ENCODE results near the gene ABI1.

The ABI1 gene

DNA sequence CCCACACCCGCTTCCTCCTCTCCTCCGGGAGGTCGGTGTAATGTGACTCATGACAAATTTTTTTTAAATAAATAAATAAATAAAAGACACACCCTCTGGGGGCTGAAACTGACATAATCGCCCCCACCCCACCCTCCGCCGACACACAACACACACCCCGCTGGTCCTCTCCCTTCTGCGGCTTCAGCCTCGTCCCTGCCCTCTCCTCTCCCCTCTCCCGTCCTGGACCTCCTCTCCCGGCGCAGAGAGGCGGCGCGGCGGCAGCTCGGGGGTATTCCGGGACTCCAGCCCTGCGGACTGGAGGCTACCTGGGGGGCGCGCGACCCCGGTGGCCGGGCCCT, 686 bp downstream of the ABI1 start:
- peak; percentile 67 for DNase-seq (ENCODE audit: low read depth)

DNA sequence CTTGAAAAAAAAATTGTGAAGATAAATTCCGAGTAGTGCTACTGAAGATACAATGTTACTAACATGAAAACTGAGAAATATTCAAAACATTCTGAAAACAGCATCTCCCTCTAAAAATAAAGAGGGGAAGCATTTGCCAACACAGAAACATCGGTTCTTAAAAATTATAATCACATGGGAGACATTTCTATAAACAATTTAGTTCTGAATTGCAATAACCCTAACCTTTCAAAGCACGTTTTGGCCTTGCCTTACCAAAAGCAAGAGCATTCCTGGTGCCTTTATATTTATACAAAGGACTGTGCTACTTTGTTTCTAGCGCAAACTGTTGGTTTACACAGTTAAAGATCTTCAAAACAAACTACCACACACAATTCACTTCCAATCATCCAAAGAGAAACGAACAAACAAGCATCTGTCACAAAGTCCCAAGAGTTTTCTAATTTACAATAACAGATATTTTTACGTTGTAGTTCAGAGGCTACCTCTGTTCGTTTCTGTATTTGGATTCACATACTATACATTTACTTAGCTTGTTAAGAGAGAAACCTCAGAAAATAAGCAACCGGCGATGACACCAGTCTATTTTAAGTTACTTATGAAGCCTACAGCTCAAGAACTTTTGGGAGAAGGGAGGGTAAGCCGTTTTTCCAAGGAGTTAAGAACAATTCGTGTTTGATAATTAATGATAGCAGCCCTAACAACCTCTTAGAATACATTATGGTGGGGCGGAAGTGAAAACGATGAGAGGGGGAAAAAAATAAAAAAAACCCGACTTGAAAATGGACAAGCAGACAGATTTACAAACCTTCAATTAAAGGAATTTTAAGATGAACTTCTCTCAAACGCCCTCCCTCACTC, 1.3 kb downstream of the ABI1 start:
- TF ChIP-seq, protein P1, sequence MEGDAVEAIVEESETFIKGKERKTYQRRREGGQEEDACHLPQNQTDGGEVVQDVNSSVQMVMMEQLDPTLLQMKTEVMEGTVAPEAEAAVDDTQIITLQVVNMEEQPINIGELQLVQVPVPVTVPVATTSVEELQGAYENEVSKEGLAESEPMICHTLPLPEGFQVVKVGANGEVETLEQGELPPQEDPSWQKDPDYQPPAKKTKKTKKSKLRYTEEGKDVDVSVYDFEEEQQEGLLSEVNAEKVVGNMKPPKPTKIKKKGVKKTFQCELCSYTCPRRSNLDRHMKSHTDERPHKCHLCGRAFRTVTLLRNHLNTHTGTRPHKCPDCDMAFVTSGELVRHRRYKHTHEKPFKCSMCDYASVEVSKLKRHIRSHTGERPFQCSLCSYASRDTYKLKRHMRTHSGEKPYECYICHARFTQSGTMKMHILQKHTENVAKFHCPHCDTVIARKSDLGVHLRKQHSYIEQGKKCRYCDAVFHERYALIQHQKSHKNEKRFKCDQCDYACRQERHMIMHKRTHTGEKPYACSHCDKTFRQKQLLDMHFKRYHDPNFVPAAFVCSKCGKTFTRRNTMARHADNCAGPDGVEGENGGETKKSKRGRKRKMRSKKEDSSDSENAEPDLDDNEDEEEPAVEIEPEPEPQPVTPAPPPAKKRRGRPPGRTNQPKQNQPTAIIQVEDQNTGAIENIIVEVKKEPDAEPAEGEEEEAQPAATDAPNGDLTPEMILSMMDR (IDR thresholded peaks at IDR 0.05; ENCODE audit: insufficient read depth, low read depth, low read length, missing control alignments): no peak
- H3K4me3 ChIP-seq (ENCODE audit: low read depth, low read length): peak overlapping the region; percentile 95
- no peak for DNase-seq (ENCODE audit: low read depth)

More for the DNA sequence above, 686 bp downstream of the ABI1 start:
- TF ChIP-seq, protein P1 (IDR thresholded peaks at IDR 0.05; ENCODE audit: insufficient read depth, low read depth, low read length, missing control alignments): no peak
- peak overlapping the region; percentile 95 for H3K4me3 ChIP-seq (ENCODE audit: low read depth, low read length)

DNA sequence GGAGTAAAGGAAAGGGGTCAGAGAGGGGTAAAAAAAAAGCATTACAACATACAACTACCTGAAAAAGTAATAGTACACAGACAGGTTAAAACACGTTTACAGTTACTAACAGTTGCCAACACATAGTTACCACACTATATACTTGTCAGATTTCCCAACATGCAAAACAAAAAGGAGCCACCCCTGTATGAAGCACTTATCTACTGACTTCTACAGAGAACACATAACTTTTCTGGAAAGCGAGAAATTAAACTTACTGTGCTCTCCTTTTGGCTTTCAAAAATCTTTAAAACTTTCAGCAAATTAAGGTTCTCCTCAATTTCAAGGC, 2.1 kb downstream of the ABI1 start:
- H3K4me3 ChIP-seq (ENCODE audit: low read depth, low read length): peak overlapping the region; percentile 95
- TF ChIP-seq, protein P1 (IDR thresholded peaks at IDR 0.05; ENCODE audit: insufficient read depth, low read depth, low read length, missing control alignments): no peak
- DNase-seq (ENCODE audit: low read depth): peak; percentile 25

DNA sequence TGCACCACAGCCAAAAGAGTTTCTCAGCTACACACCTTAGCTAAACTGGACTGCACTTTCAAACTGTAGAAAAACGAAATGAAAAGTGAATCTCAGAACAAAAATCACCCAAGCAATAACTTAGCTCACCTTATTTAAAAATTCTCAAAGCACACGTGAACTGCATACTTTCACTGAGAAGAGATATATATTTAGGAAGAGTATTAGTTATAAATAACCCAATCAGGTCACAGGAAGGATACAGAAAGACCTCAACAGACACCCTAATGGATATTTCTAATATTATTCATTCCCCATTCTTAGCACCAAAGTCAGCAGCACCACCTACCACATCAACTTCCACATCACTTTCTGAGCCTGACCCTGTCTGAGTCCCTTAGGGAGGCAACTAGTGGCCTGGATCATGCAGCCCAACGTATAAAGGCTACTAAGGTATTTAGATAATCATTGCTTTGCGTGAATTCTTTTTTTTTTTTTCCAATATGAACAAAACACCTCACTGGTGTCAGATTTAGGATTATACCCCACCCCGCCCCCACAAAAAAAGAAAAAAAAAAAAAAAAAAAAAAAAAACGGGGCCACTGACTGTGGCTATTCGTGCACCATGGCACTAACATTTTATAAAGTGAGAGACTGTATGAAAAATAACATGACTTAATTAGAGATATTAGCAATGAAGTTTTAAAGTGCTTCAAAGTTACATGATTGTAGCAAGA, 2.6 kb downstream of the ABI1 start:
- DNase-seq (ENCODE audit: low read depth): peak; percentile 74
- peak overlapping the region; percentile 95 for H3K4me3 ChIP-seq (ENCODE audit: low read depth, low read length)
- TF ChIP-seq, protein P1 (IDR thresholded peaks at IDR 0.05; ENCODE audit: insufficient read depth, low read depth, low read length, missing control alignments): no peak

DNA sequence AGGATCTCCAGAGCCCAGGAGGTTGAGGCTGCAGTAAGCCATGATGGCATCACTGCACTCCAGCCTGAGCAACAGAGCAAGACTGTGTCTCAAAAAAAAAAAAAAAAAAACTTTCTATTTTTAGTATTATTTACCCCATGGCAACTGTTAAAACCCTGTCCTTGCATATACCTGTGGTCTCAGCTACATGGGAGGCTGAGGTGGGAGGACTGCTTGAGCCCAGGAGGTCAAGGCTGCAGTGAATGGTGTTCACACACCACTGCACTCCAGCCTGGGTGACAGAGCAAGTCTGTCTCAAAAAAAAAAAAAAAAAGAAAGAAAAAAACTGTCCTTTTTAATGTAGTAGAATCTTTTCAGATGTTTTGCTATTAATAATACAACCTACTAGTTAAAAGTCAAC, 3.2 kb downstream of the ABI1 start:
- H3K4me3 ChIP-seq (ENCODE audit: low read depth, low read length): peak overlapping the region; percentile 95
- DNase-seq (ENCODE audit: low read depth): peak; percentile 31

DNA sequence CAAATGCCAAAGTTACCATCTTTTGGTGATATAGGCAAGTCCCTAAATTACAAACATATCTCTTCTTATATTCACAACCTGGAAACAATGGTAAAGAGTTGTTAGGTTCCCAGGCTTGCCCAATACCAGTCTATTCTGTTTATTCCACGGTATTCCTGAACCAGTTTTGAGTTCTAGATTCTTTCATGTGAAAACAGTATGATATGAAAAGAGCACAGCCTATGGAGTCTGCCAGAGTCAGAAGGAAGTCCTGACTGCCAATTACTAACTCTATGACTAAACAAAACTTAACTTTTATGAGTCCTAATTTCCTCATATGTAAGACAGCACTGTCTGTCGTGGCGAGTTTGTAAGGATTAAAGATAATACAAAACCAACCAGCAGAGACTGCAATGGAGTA, 5.6 kb downstream of the ABI1 start:
- TF ChIP-seq, protein P1 (IDR thresholded peaks at IDR 0.05; ENCODE audit: insufficient read depth, low read depth, low read length, missing control alignments): no peak
- no peak for DNase-seq (ENCODE audit: low read depth)
- no peak overlapping the region for H3K4me3 ChIP-seq (ENCODE audit: low read depth, low read length)

DNA sequence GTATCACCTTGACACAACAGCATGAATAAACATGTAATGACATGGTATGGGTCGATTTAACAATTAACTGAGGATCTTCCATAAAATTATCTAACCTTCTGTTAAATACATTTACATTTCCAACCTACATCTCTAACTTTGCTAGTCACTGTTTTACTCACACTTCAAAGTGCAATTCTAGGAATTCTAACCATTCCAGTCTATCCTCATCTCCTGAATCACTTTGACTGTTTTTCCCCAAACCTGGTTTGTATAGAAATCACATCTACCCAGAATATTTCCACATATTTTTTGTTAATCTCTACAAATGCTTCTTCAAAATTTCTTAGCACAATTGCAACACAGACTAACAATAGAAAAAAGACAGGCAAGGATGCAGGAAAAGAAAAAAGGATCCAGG, 6.2 kb downstream of the ABI1 start:
- DNase-seq (ENCODE audit: low read depth): no peak
- TF ChIP-seq, protein P1 (IDR thresholded peaks at IDR 0.05; ENCODE audit: insufficient read depth, low read depth, low read length, missing control alignments): no peak
- H3K4me3 ChIP-seq (ENCODE audit: low read depth, low read length): no peak overlapping the region
